Testis (tissue), 3 donors: ENCODE data around the gene AK4. TPM values are rescaled to one million over a fixed set of nuclear protein-coding genes. Genes with fewer than 3 reads are reported as not detected.
"Not testable (repeated sequence)": the region's sequence is repeated elsewhere in the genome, so short reads cannot be mapped to it uniquely, and the experiment has no call there.

Source experiments
- DNase-seq: peaks from one replicate; pipeline ENCODE4 v3.0.0-alpha.2; 2019
- H3K27ac ChIP-seq, 2 donors: fragments of 200-600 bp; sonication (generic); one replicate each; pipeline ENCODE4 v1.5.1; 2019
- H3K27me3 ChIP-seq: fragments of 200-600 bp; sonication (generic); one replicate; pipeline ENCODE4 v1.5.1; 2019
- H3K36me3 ChIP-seq: fragments of 200-600 bp; sonication (generic); one replicate; pipeline ENCODE4 v1.5.1; 2017; ENCODE audit warnings: low read depth; ENCODE audit errors: missing control alignments
- H3K4me1 ChIP-seq: fragments of 200-600 bp; sonication (generic); one replicate; pipeline ENCODE4 v1.5.1; 2019
- H3K4me3 ChIP-seq, 2 donors: fragments of 200-600 bp; sonication (generic); one replicate each; pipeline ENCODE4 v1.5.1; 2017 to 2019
- H3K9me3 ChIP-seq: fragments of 200-600 bp; sonication (generic); one replicate; pipeline ENCODE4 v1.5.1; 2017
- CTCF ChIP-seq, 3 experiments: fragments of 450-650 bp in 2 of 3; fragments of 200-600 bp in 1 of 3; sonication (generic) in 1 of 3; IDR thresholded peaks; one replicate each; pipeline ENCODE4 v1.5.1; 2016 to 2019; ENCODE audit warnings: antibody characterized with exemption in 3 of 3, mild to moderate bottlenecking in 2 of 3, moderate library complexity in 1 of 3
- POLR2A ChIP-seq: fragments of 450-650 bp; IDR thresholded peaks from one replicate; pipeline ENCODE4 v1.6.1; 2017; ENCODE audit warnings: antibody characterized with exemption, mild to moderate bottlenecking, moderate library complexity
- WGBS, 2 donors: methylation state at CpG; one replicate each; pipeline ENCODE4 v1.1.5; 2018; 5-methylcytosine and 5-hydroxymethylcytosine counted together
- intact Hi-C: fragments of 100-400 bp; cut with DNase I; formaldehyde crosslinking; loops from one replicate; pipeline ENCODE4 v1.15.1; 2023; ENCODE audit warnings: low total_unique reads
- polyA plus RNA-seq: library from polyadenylated mRNA; stranded (reverse); fragments of 350-450 nt; fragmentation: Illumina TruSeq; extraction: RNeasy Lipid Tissue Mini Kit (QIAGEN cat#74804); gene quantifications from one replicate; pipeline ENCODE4 v1.2.3, GENCODE V29; 2014; ENCODE audit warnings: low read depth, low replicate concordance; ENCODE audit not compliant: insufficient read depth
- total RNA-seq, 2 donors: library from RNA; depleted of rRNA; stranded (reverse); fragments of >200 nt; gene quantifications; one replicate each; pipeline ENCODE4 v1.2.3, GENCODE V29; 2016

The AK4 gene
- total and polyA plus RNA-seq, 3 donors from 2014 or later, result 29.0 to 42.0 (median 40.1) TPM

- no peaks in the 10 kb centered on the region for H3K36me3 ChIP-seq
- H3K4me3 ChIP-seq, result no peak overlapping the region
- TF ChIP-seq POLR2A (no peak), CTCF (IDR thresholded peaks at IDR 0.05) (no peak)
- H3K9me3 ChIP-seq, result no peaks in the 10 kb centered on the region
- no peak for DNase-seq
- WGBS, 2 donors, result 64 to 71% methylated on average over 4 of the region's 4 CpGs
- no peaks in the 10 kb centered on the region for H3K27me3 ChIP-seq
- intact Hi-C loops, result no loop called here
- no peaks in the 10 kb centered on the region for H3K4me1 ChIP-seq
- H3K27ac ChIP-seq, result no peak overlapping the region
Measured at GRCh38 chr1:65109487-65109886, 38.5 kb upstream of the AK4 start.

- Histone ChIP-seq H3K27me3 (no peaks in the 10 kb centered on the region), H3K27ac (no peak overlapping the region), H3K4me1 (no peaks in the 10 kb centered on the region), H3K4me3 (no peak overlapping the region), H3K36me3 (no peaks in the 10 kb centered on the region), H3K9me3 (no peaks in the 10 kb centered on the region)
- intact Hi-C loops, result no loop called here
- DNase-seq, result no peak
- WGBS, 2 donors, result 53 to 55% methylated on average over 3 of the region's 3 CpGs
- TF ChIP-seq POLR2A (no peak), CTCF (IDR thresholded peaks at IDR 0.05) (no peak)
Measured at GRCh38 chr1:65112811-65113210, 35.2 kb upstream of the AK4 start.

GRCh38 chr1:65113298-65113697 lies 34.7 kb upstream of the AK4 start:
- TF ChIP-seq CTCF (IDR thresholded peaks at IDR 0.05) (no peak), POLR2A (no peak)
- Histone ChIP-seq H3K4me1 (no peaks in the 10 kb centered on the region), H3K27me3 (no peaks in the 10 kb centered on the region), H3K27ac (no peak overlapping the region), H3K4me3 (no peak overlapping the region), H3K36me3 (no peaks in the 10 kb centered on the region), H3K9me3 (no peaks in the 10 kb centered on the region)
- WGBS, 2 donors, result 27 to 36% methylated on average over 2 of the region's 2 CpGs
- intact Hi-C loops, result no loop called here
- no peak for DNase-seq

GRCh38 chr1:65114322-65114721 lies 33.7 kb upstream of the AK4 start:
- peak overlapping the region in 1 of 2 donors; percentile 60 for H3K27ac ChIP-seq
- no peaks in the 10 kb centered on the region for H3K4me1 ChIP-seq
- DNase-seq, result peak; percentile 17
- intact Hi-C loops, result no loop called here
- H3K27me3 ChIP-seq, result no peaks in the 10 kb centered on the region
- WGBS, 2 donors, result 28 to 40% methylated on average over 4 of the region's 4 CpGs
- no peaks in the 10 kb centered on the region for H3K36me3 ChIP-seq
- TF ChIP-seq CTCF (IDR thresholded peaks at IDR 0.05) (no peak), POLR2A (no peak)
- no peak overlapping the region for H3K4me3 ChIP-seq
- H3K9me3 ChIP-seq, result no peaks in the 10 kb centered on the region

- TF ChIP-seq POLR2A (no peak), CTCF (IDR thresholded peaks at IDR 0.05) (no peak)
- 78 to 90% methylated on average over 4 of the region's 4 CpGs for WGBS, 2 donors
- no peak overlapping the region for H3K4me3 ChIP-seq
- intact Hi-C loops, result no loop called here
- DNase-seq, result no peak
- no peaks in the 10 kb centered on the region for H3K36me3 ChIP-seq
- no peaks in the 10 kb centered on the region for H3K4me1 ChIP-seq
- H3K9me3 ChIP-seq, result no peaks in the 10 kb centered on the region
- H3K27me3 ChIP-seq, result no peaks in the 10 kb centered on the region
- H3K27ac ChIP-seq, result no peak overlapping the region
Measured at GRCh38 chr1:65119951-65120350, 28.1 kb upstream of the AK4 start.

GRCh38 chr1:65129104-65129503 lies 18.9 kb upstream of the AK4 start:
- intact Hi-C loops, H3K4me3 ChIP-seq, H3K4me1 ChIP-seq, DNase-seq, H3K27me3 ChIP-seq, H3K27ac ChIP-seq, H3K9me3 ChIP-seq, H3K36me3 ChIP-seq: not testable (repeated sequence)
- WGBS, 2 donors, result 94 to 98% methylated on average over 4 of the region's 4 CpGs
